Activated B cell treated with CpG ODN at 0.5 μM for 24 hours (primary cell): ENCODE data around the gene RASA3. TPM values are rescaled to one million over a fixed set of nuclear protein-coding genes. Genes with fewer than 3 reads are reported as not detected.

Source experiments
- ATAC-seq: fragments of 200-7000 bp; cut with Tn5 transposase; one replicate; pipeline ENCODE4 v1.10.0; 2021; ENCODE audit warnings: low read depth, mild to moderate bottlenecking, moderate library complexity
- CTCF ChIA-PET: fragments of 350-600 bp; sonication (Branson Sonifier 250); formaldehyde crosslinking; loops from one replicate; lab custom pipeline; 2021; ENCODE audit warnings: antibody characterized with exemption; lab: Charles Lee
- POLR2A ChIA-PET: fragments of 350-600 bp; sonication (Branson Sonifier 250); formaldehyde crosslinking; loops from one replicate; lab custom pipeline; 2021; ENCODE audit warnings: antibody characterized with exemption; lab: Charles Lee
- DNase-seq: peaks from one replicate; pipeline ENCODE4 v3.0.0; 2022
- H3K27ac Mint-ChIP-seq: one replicate; pipeline ENCODE4 v1.8.0; 2020; ENCODE audit warnings: mixed read lengths
- H3K27me3 Mint-ChIP-seq: one replicate; pipeline ENCODE4 v1.8.0; 2021; ENCODE audit warnings: mixed read lengths
- H3K36me3 Mint-ChIP-seq: one replicate; pipeline ENCODE4 v1.8.0; 2021; ENCODE audit warnings: low read depth, mixed read lengths
- H3K4me1 Mint-ChIP-seq: one replicate; pipeline ENCODE4 v1.8.0; 2021; ENCODE audit warnings: mixed read lengths
- H3K4me3 Mint-ChIP-seq: one replicate; pipeline ENCODE4 v1.8.0; 2020; ENCODE audit warnings: mild to moderate bottlenecking, mixed read lengths
- H3K9me3 Mint-ChIP-seq: one replicate; pipeline ENCODE4 v1.8.0; 2020; ENCODE audit warnings: mixed read lengths
- CTCF ChIP-seq: fragments of 200-600 bp; IDR thresholded peaks from one replicate; pipeline ENCODE4 v1.8.0; 2022; ENCODE audit warnings: antibody characterized with exemption, mild to moderate bottlenecking
- intact Hi-C: fragments of 100-400 bp; cut with micrococcal nuclease; formaldehyde crosslinking; loops from one replicate; pipeline ENCODE4 v1.15.1; 2024
- total RNA-seq: library from RNA; stranded (reverse); gene quantifications from 2 replicates; pipeline ENCODE4 v1.2.3, GENCODE V29; 2022

The RASA3 gene
- total RNA-seq, 1 donor from 2014 or later: 20.4 TPM

DNA sequence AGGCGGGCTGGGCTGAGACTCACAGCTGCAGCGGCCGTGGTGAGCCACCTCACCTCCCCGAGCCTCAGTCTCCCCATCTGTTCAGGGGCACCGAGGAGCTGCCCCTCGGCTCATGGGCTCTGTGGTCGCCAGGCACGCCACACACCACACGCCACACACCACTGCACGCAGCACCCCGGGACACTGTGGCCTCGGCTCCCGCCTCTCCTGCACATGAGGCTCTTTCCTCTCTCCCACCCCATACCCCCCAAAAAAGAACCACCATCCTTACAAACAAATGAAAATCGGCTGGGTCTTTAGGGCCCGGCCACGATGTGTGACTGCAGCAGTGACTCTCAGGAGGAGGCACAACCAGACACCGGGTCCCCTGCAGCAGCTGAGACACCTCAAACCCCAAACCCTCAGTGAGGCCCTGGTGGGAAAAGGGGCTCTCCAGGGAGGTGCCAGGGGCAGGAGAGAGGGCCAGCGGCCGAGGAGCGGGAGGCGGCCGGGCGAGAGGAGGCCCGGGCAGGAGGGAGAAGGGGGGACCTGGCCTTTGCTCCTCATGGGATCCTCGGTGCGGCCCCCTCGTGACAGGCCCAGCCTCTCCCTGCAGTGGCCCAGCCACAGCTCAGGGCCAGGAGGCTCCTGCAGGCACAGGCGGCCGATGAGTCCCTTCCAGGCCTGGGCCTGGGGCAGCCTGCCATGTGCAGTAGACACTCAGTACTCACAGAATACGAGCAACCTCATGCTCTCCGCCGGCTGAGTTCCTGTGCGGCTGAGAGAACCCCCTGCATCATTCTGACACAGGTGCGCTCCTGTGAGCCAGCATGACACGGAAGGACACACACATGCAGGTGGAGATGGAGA, 66.3 kb downstream of the RASA3 start:
- ChIA-PET CTCF (no interaction called here), POLR2A (interaction anchor here (0.6 to 2.7 kb wide), 13 partner anchors 9 to 215 kb away, joined by 3 to 17 read pairs (median 3); partner anchors contain the start of genes CDC16 and UPF3A)
- Mint-ChIP-seq H3K4me3 (peak overlapping the region; percentile 82), H3K9me3 (no peaks in the 10 kb centered on the region), H3K27me3 (no peaks in the 10 kb centered on the region), H3K27ac (peak overlapping the region; percentile 91), H3K4me1 (peaks cover 71% of the 10 kb centered on the region), H3K36me3 (peaks cover 15% of the 10 kb centered on the region)
- intact Hi-C loops: loop anchor here (1.0 to 5.0 kb wide), 6 partner anchors 17 to 161 kb away; partner anchors contain the start of gene RASA3
- DNase-seq (no peak), ATAC-seq (no peak)
- TF ChIP-seq CTCF: no peak

DNA sequence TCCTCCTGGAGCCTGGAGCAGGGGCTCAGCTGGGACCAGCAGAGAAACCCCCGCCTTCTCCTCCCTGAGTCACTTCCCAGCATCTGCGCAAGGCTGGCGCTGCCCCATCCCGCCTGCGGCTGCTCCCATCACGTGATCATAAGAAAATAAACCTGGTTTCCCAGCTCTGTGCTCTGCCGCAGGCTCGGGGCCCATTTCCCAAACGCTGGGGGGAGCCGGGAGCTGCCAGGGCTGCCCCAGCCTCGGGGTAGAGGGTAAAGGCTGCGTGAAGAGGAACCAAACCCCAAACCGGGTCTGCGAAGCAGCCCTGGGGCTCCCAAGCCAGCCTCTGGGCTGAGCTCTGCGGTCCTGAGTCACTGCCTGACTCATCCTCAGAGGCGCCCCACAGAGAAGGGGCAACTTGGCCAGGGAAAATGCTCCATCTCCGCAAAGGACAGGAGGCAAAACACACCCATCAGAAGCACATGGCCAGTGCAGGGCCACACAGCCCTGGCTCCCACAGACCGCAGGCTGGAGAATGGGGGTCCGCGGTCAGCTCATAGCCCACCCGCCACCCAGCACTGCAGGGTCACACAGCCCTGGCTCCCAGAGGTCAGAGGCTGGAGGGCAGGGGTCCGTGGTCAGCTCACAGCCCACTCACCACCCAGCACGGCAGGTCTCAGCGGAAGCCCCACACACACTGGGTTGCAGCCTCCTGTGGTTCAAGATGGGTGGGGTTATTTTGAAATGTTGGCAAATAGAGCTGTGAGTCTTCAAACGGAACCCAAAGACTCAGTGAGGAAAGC, 67.1 kb downstream of the RASA3 start:
- DNase-seq: peak; percentile 61
- Mint-ChIP-seq H3K36me3 (peaks cover 11% of the 10 kb centered on the region), H3K27ac (peak overlapping the region; percentile 91), H3K27me3 (no peaks in the 10 kb centered on the region), H3K9me3 (no peaks in the 10 kb centered on the region), H3K4me1 (peaks cover 68% of the 10 kb centered on the region), H3K4me3 (peak overlapping the region; percentile 82)
- ATAC-seq: peak; percentile 81
- intact Hi-C loops: loop anchor here (1.0 to 5.0 kb wide), 5 partner anchors 16 to 162 kb away; partner anchors contain the start of gene RASA3
- TF ChIP-seq CTCF: no peak
- ChIA-PET CTCF (no interaction called here), POLR2A (interaction anchor here (0.6 to 2.7 kb wide), 13 partner anchors 9 to 216 kb away, joined by 3 to 17 read pairs (median 3); partner anchors contain the start of genes CDC16 and UPF3A)

- peaks cover 17% of the 10 kb centered on the region for H3K36me3 Mint-ChIP-seq
- H3K27ac Mint-ChIP-seq: peak overlapping the region; percentile 91
- H3K4me3 Mint-ChIP-seq: peak overlapping the region; percentile 82
- POLR2A ChIA-PET: interaction anchor here (0.8 to 2.7 kb wide), 8 partner anchors 15 to 217 kb away, joined by 3 to 17 read pairs (median 6); partner anchors contain the start of gene UPF3A
- H3K9me3 Mint-ChIP-seq: no peaks in the 10 kb centered on the region
- no peak for ATAC-seq
- no peaks in the 10 kb centered on the region for H3K27me3 Mint-ChIP-seq
- H3K4me1 Mint-ChIP-seq: peaks cover 74% of the 10 kb centered on the region
- CTCF ChIA-PET: no interaction called here
- TF ChIP-seq CTCF: no peak
- no peak for DNase-seq
- intact Hi-C loops: loop anchor here (1.0 to 5.0 kb wide), 5 partner anchors 15 to 163 kb away; partner anchors contain the start of gene RASA3
These were observed 67.8 kb downstream of the RASA3 start for GRCh38 chr13:114064450-114065140.

DNA sequence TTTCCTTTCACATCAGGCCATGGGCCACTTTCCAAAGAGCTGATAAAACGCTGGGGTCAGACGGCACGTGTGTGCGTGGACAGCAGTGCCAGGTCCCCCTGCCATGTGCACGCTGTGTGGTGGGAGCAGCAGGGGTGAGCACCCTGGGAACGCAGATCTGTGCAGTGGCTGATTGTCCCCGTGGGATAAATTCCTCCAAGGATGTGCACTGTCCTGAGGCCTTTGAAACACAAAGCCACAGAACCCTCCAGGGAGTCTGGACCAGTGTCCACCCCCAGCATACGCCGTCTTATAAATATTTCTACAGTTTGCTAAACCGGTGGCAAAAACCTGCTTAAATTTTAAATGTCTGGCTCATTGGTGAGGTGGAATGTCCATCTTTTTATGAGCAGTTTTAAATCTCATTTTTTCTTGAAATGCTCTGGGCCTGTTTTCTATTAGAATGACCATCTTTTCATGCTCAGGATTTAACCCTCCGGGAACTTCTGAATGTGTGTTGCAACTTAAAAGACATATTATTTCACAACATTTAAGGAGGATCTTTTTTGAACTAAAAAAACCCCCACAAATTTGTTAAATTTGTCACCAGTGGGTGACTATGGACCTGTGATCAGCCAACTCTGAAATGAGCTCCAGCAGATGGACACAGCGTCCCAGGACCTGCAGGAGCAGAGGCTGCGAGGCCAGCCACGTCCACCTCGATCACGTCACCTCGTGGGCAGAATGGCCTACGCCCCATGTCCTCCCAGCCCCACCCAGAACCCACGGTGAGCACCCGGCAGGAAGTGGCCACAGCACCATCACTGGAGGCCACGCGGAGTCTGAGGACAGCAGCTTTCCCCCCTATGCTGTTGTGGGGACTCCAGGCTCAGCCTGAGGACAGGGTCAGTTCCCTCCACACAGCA, 68.6 kb downstream of the RASA3 start:
- intact Hi-C loops: loop anchor here (2.0 kb wide), 1 partner anchor 65 kb away; no protein-coding TSS in a partner anchor
- no peak for TF ChIP-seq CTCF
- DNase-seq: no peak
- H3K4me3 Mint-ChIP-seq: peak overlapping the region; percentile 82
- no peak for ATAC-seq
- POLR2A ChIA-PET: interaction anchor here (2.7 kb wide), 1 partner anchor 15 kb away, joined by 17 read pairs; no protein-coding TSS in a partner anchor
- H3K4me1 Mint-ChIP-seq: peaks cover 75% of the 10 kb centered on the region
- H3K27ac Mint-ChIP-seq: peak overlapping the region; percentile 91
- no peaks in the 10 kb centered on the region for H3K9me3 Mint-ChIP-seq
- H3K36me3 Mint-ChIP-seq: peaks cover 21% of the 10 kb centered on the region
- no peaks in the 10 kb centered on the region for H3K27me3 Mint-ChIP-seq
- CTCF ChIA-PET: no interaction called here
